OCI-LY7 (cell line): ENCODE results near the gene KBTBD12.
"Not testable (repeated sequence)": the region's sequence is repeated elsewhere in the genome, so short reads cannot be mapped to it uniquely, and the experiment has no call there.

Experiments
- EZH2phosphoT487 ChIP-seq: fragments of 200-600 bp; sonication (generic); IDR thresholded peaks from 2 replicates; pipeline ENCODE4 v1.6.1; 2018; ENCODE audit warnings: low read depth, borderline replicate concordance, mild to moderate bottlenecking, mixed run types, antibody characterized with exemption, low read length, moderate library complexity, mixed read lengths
- TF ChIP-seq, protein P1 (sequence below): fragments of 200-600 bp; sonication (generic); conservative IDR thresholded peaks from 2 replicates; pipeline ENCODE4 v1.5.1; 2014; ENCODE audit warnings: mild to moderate bottlenecking, antibody characterized with exemption, low read length, moderate library complexity, mixed read lengths

DNA sequence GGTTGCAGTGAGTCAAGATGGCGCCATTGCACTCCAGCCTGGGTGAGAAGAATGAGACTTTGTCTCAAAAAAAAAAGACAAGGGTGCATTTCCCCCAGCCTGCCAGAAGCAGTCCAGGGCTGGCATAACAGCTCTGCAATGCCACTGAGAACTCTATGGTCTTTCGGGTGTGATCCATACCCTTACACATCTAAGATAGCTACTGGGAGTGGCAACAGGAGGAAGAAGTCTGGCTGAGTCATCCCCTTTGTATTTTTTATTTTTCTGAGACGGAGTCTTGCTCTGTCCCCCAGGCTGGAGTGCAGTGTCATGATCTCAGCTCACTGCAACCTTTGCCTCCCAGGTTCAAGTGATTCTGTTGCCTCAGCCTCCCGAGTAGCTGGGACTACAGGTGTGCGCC is 40.9 kb upstream of the KBTBD12 start:
- not testable (repeated sequence) for TF ChIP-seq EZH2phosphoT487
- TF ChIP-seq, protein P1, sequence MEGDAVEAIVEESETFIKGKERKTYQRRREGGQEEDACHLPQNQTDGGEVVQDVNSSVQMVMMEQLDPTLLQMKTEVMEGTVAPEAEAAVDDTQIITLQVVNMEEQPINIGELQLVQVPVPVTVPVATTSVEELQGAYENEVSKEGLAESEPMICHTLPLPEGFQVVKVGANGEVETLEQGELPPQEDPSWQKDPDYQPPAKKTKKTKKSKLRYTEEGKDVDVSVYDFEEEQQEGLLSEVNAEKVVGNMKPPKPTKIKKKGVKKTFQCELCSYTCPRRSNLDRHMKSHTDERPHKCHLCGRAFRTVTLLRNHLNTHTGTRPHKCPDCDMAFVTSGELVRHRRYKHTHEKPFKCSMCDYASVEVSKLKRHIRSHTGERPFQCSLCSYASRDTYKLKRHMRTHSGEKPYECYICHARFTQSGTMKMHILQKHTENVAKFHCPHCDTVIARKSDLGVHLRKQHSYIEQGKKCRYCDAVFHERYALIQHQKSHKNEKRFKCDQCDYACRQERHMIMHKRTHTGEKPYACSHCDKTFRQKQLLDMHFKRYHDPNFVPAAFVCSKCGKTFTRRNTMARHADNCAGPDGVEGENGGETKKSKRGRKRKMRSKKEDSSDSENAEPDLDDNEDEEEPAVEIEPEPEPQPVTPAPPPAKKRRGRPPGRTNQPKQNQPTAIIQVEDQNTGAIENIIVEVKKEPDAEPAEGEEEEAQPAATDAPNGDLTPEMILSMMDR = not testable (repeated sequence)
